ENCODE results near the gene SOCS4. TPM values are rescaled to one million over a fixed set of nuclear protein-coding genes. Genes with fewer than 3 reads are reported as not detected.

The SOCS4 gene
- total RNA-seq, 1 experiment from 2014 or later: 35.5 TPM

GRCh38 chr14:55084401-55085059, 57.5 kb downstream of the SOCS4 start:
- Histone ChIP-seq H3K4me3 (ENCODE audit: low read depth, low read length, poor library complexity, severe bottlenecking) (no peak overlapping the region), H3K27ac (ENCODE audit: low read depth, low read length, poor library complexity, severe bottlenecking) (no peak overlapping the region), H3K27me3 (replicated peaks; ENCODE audit: insufficient read depth, low read depth, low read length, poor library complexity) (no peaks in the 10 kb centered on the region), H3K9me3 (ENCODE audit: low read depth, low read length, poor library complexity, severe bottlenecking) (no peaks in the 10 kb centered on the region), H3K36me3 (ENCODE audit: insufficient read depth, low read length, poor library complexity, severe bottlenecking) (no peaks in the 10 kb centered on the region), H3K4me1 (ENCODE audit: insufficient read depth, low read length, poor library complexity, severe bottlenecking) (no peaks in the 10 kb centered on the region)
- POLR2A ChIA-PET (ENCODE audit: low non-redundant PET): interaction anchor here (0.5 kb wide), 1 partner anchor 16 kb away, joined by 3 read pairs; no protein-coding TSS in a partner anchor
- intact Hi-C loops (cut with micrococcal nuclease; ENCODE audit: unreplicated experiment): no loop called here
- no peak for DNase-seq (ENCODE audit: low spot score)
- no TSS peak for BruUV-seq (replicated peaks)
- CTCF ChIA-PET: no interaction called here
- TF ChIP-seq EZH2 (IDR thresholded peaks at IDR 0.05; ENCODE audit: borderline replicate concordance, low read depth, low read length, poor library complexity, severe bottlenecking): no peak
- no peak for TF ChIP-seq CTCF (conservative IDR thresholded peaks at IDR 0.05; ENCODE audit: low read depth, low read length)

- intact Hi-C loops (cut with micrococcal nuclease; ENCODE audit: unreplicated experiment): no loop called here
- BruUV-seq (replicated peaks): no TSS peak
- CTCF ChIA-PET: no interaction called here
- no peaks in the 10 kb centered on the region for H3K36me3 ChIP-seq (ENCODE audit: insufficient read depth, low read length, poor library complexity, severe bottlenecking)
- H3K4me1 ChIP-seq (ENCODE audit: insufficient read depth, low read length, poor library complexity, severe bottlenecking): no peaks in the 10 kb centered on the region
- TF ChIP-seq EZH2 (IDR thresholded peaks at IDR 0.05; ENCODE audit: borderline replicate concordance, low read depth, low read length, poor library complexity, severe bottlenecking) (no peak), CTCF (conservative IDR thresholded peaks at IDR 0.05; ENCODE audit: low read depth, low read length) (no peak)
- POLR2A ChIA-PET (ENCODE audit: low non-redundant PET): interaction anchor here (0.5 kb wide), 1 partner anchor 16 kb away, joined by 3 read pairs; no protein-coding TSS in a partner anchor
- no peak overlapping the region for H3K4me3 ChIP-seq (ENCODE audit: low read depth, low read length, poor library complexity, severe bottlenecking)
- no peak overlapping the region for H3K27ac ChIP-seq (ENCODE audit: low read depth, low read length, poor library complexity, severe bottlenecking)
- no peaks in the 10 kb centered on the region for H3K9me3 ChIP-seq (ENCODE audit: low read depth, low read length, poor library complexity, severe bottlenecking)
- H3K27me3 ChIP-seq (replicated peaks; ENCODE audit: insufficient read depth, low read depth, low read length, poor library complexity): no peaks in the 10 kb centered on the region
- DNase-seq (ENCODE audit: low spot score): no peak
Observed at GRCh38 chr14:55085060-55085660, 58.1 kb downstream of the SOCS4 start.

GRCh38 chr14:55086938-55087337, 59.9 kb downstream of the SOCS4 start:
- POLR2A ChIA-PET (ENCODE audit: low non-redundant PET): no interaction called here
- H3K4me1 ChIP-seq (ENCODE audit: insufficient read depth, low read length, poor library complexity, severe bottlenecking): peaks cover 4% of the 10 kb centered on the region
- H3K9me3 ChIP-seq (ENCODE audit: low read depth, low read length, poor library complexity, severe bottlenecking): no peaks in the 10 kb centered on the region
- DNase-seq (ENCODE audit: low spot score): no peak
- BruUV-seq (replicated peaks): no TSS peak
- no peak overlapping the region for H3K4me3 ChIP-seq (ENCODE audit: low read depth, low read length, poor library complexity, severe bottlenecking)
- no peak overlapping the region for H3K27ac ChIP-seq (ENCODE audit: low read depth, low read length, poor library complexity, severe bottlenecking)
- H3K36me3 ChIP-seq (ENCODE audit: insufficient read depth, low read length, poor library complexity, severe bottlenecking): no peaks in the 10 kb centered on the region
- intact Hi-C loops (cut with micrococcal nuclease; ENCODE audit: unreplicated experiment): no loop called here
- CTCF ChIA-PET: no interaction called here
- no peak for TF ChIP-seq EZH2 (IDR thresholded peaks at IDR 0.05; ENCODE audit: borderline replicate concordance, low read depth, low read length, poor library complexity, severe bottlenecking)
- TF ChIP-seq CTCF (conservative IDR thresholded peaks at IDR 0.05; ENCODE audit: low read depth, low read length): no peak
- H3K27me3 ChIP-seq (replicated peaks; ENCODE audit: insufficient read depth, low read depth, low read length, poor library complexity): no peaks in the 10 kb centered on the region

All from A673 (cell line).